Kidney epithelial cell (primary cell): Measurements from ENCODE around the gene LHFPL5. TPM values are rescaled to one million over a fixed set of nuclear protein-coding genes. Genes with fewer than 3 reads are reported as not detected.

Experiments
- DNase-seq: peaks from one replicate; pipeline ENCODE4 v3.0.0-alpha.2; 2010; ENCODE audit warnings: low read depth
- H3K27me3 ChIP-seq: 2 replicates; pipeline ENCODE4 v1.6.0; 2011; ENCODE audit warnings: low read length; ENCODE audit not compliant: control insufficient read depth, insufficient read depth
- H3K36me3 ChIP-seq: 2 replicates; pipeline ENCODE4 v1.5.1; 2011; ENCODE audit warnings: low read length; ENCODE audit not compliant: control insufficient read depth, insufficient read depth
- H3K4me3 ChIP-seq: 2 replicates; pipeline ENCODE4 v1.5.1; 2011; ENCODE audit warnings: low read depth, mild to moderate bottlenecking, control low read depth, low read length
- total RNA-seq: library from RNA; depleted of rRNA; stranded (reverse); fragments of >200 nt; gene quantifications from 2 replicates; pipeline ENCODE4 v1.2.3, GENCODE V29; 2015
- TF ChIP-seq, protein P1 (sequence below): IDR thresholded peaks from 2 replicates; pipeline ENCODE4 v1.5.1; 2011; ENCODE audit warnings: mild to moderate bottlenecking, moderate library complexity, low read length, control low read depth, inconsistent platforms; ENCODE audit not compliant: insufficient read depth, poor library complexity, severe bottlenecking

LHFPL5 gene
- total RNA-seq, 1 donor from 2014 or later: not detected

DNA sequence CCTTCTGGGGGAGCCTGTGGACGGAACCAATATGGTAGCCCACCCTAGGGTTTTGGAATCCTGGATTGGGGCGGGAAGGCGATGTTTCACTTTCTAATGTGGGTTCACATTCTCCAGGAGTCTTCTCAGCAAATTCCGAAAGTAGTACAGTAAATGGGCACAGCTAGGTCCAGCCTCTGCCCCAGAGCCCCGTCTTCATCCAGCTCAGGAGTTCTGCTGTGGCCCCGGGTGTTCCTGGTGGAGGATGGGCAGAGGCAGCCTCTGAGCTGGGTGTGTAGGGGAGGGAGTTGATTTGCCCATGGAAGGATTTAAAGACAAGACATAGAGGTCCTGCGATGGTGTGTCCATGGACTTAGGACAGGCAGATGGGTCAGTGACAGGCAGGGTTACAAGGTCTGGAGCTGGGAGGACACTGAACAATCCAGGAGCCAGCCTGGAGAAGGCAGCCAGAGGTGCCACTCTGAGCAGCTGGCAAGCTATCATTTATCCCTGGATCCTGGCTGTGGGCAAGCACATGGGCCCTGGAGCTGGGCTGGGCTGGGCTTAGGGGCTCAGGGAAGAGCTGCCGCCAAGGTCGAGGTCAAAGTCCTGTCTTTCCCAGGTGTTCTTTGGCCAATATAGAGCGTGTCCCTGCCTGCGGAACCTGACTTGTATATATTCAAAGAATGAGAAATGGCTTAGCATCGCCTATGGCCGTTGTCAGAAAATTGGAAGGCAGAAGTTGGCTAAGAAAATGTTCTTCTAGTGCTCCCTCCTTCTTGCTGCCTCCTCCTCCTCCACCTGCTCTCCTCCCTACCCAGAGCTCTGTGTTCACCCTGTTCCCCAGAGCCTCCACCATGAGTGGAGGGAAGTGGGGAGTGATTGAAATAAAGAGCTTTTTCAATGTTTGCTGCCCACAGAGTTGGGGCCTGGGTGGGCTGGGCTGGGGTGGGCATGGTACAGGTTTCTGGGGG lies 17.6 kb upstream of the LHFPL5 start:
- TF ChIP-seq, protein P1, sequence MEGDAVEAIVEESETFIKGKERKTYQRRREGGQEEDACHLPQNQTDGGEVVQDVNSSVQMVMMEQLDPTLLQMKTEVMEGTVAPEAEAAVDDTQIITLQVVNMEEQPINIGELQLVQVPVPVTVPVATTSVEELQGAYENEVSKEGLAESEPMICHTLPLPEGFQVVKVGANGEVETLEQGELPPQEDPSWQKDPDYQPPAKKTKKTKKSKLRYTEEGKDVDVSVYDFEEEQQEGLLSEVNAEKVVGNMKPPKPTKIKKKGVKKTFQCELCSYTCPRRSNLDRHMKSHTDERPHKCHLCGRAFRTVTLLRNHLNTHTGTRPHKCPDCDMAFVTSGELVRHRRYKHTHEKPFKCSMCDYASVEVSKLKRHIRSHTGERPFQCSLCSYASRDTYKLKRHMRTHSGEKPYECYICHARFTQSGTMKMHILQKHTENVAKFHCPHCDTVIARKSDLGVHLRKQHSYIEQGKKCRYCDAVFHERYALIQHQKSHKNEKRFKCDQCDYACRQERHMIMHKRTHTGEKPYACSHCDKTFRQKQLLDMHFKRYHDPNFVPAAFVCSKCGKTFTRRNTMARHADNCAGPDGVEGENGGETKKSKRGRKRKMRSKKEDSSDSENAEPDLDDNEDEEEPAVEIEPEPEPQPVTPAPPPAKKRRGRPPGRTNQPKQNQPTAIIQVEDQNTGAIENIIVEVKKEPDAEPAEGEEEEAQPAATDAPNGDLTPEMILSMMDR: no peak
- Histone ChIP-seq H3K36me3 (no peaks in the 10 kb centered on the region), H3K27me3 (peaks cover 29% of the 10 kb centered on the region), H3K4me3 (no peak overlapping the region)
- no peak for DNase-seq

DNA sequence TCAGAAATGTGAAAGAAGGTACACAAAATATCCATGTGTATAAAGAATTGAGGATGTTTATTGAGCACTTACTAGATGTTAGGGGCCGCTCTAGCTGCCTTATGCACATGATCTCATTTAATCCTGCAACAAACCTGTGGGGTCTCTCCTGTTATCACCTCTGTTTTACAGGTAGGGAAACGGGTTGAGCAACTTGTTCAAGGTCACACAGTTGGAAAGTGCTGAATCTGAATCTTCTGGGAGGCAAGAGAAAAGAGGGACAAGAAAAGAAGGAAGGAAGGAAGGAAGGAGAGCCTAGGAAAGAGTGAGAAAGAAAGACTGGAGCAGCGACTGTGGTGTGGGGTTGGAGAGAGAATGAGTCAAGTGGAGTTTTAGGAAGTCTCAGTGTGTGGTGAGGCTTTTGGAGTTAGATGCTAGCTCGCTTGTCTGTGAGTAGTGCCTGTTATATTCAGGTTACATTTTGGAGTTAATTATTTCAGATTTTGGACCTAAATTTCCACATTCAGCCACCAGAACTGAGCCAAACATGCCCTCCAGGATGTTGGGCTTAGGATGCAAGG lies 16.6 kb upstream of the LHFPL5 start:
- Histone ChIP-seq H3K4me3 (no peak overlapping the region), H3K36me3 (no peaks in the 10 kb centered on the region), H3K27me3 (peaks cover 29% of the 10 kb centered on the region)
- TF ChIP-seq, protein P1: no peak
- DNase-seq: no peak

DNA sequence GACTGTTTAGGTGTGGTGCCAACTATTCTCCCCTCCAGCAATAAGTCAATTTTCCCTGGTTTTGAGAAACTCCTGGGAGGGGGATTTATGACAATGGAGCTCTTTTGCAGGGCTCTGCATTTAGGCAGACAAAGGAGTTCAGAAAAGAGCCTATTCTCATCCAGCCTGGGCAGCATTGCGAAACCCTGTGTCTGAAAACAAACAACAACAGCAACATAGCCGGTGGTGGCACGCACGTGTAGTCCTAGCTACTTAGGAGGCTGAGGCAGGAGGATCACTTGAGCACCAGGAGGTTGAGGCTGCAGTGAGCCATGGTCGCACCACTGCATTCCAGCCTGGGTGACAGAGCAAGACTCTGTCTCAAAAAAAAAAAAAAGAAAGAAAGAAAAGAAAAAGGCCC lies 14.5 kb upstream of the LHFPL5 start:
- no peak for DNase-seq
- H3K36me3 ChIP-seq: no peaks in the 10 kb centered on the region
- H3K4me3 ChIP-seq: no peak overlapping the region
- peaks cover 27% of the 10 kb centered on the region for H3K27me3 ChIP-seq
- TF ChIP-seq, protein P1: no peak

DNA sequence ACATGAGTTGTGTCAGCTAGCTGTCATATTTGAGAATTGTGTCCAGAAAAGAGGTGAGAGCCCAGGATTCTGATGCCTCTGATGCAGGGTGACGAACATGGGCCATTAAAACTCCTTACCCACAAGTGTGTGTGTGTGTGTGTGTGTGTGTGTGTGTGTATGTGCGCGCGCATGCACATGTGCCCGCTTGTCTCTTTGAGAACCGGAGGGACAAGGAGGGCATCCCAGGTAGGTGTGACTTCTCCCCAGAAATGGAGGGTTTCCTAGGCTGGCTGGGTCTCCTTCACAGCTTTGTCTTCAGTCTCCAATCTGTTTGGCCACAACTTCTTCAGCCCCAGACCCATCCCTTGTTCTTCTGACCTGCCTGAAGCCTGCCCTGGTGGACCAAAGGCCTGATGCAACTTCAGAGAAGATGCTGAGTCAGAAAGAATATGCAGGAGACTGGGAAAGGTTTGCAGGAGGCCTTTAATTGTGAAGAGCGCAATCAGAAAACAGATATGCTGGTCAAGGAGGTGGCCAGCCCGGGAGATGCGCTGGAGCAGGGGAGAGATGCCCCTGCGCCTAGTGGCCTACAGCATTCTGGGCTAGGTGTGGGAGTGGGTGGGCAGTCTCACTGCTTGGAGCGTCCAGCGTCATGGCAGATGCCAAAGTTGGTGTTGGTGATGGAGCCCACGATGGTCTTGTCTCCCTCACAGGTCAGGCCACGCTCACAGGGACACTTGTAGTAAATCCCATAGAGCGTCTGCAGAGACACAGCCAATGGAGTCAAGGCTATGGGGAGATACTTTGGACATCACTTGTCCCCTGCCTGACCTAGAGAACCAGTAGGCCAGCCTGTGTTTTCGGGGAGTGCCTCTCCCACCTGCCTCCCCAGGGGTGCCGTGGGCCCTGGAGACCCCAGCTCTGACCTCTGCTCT lies 10.4 kb upstream of the LHFPL5 start:
- DNase-seq: no peak
- no peak overlapping the region for H3K4me3 ChIP-seq
- TF ChIP-seq, protein P1: no peak
- H3K36me3 ChIP-seq: no peaks in the 10 kb centered on the region
- peaks cover 2% of the 10 kb centered on the region for H3K27me3 ChIP-seq

DNA sequence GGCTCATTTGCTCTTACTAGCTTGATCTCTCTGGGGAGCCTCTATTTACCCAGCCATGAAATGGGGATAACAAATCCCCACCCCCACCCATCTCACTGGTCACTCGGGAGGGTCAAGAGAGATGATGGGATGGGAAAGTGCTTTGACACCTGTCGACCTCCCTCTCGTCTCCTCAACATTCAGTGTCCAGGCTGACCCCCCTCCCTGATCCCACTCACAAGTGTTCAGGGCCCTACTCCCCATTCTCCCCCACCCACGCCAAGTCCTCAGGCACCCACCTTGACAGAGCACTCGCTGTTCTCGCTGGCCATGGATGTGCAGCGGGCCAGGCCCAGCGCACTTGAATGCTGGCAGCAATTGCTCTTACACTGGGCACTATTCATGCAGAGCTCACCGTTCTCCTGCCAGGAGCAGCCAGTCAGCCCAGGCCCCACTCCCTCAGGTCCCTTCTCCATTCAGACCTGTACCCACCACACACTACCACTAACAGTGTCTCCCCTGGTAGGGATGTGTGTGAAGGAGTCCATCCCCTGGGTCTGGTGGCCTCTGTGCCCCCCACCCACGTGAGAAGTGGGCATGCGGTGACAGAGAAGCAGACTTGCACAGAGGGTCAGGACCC lies 9.6 kb upstream of the LHFPL5 start:
- no peak overlapping the region for H3K4me3 ChIP-seq
- TF ChIP-seq, protein P1: no peak
- no peaks in the 10 kb centered on the region for H3K36me3 ChIP-seq
- DNase-seq: no peak
- H3K27me3 ChIP-seq: peaks cover 2% of the 10 kb centered on the region
